Cardiac fibroblast (primary cell): ENCODE results near the gene PLEKHA4.
"Not testable (repeated sequence)": the region's sequence is repeated elsewhere in the genome, so short reads cannot be mapped to it uniquely, and the experiment has no call there.

ENCODE experiments used
- DNase-seq, 2 donors: peaks; one replicate each; pipeline versions ENCODE4 v3.0.0 to v3.0.0-alpha.2; 2010; ENCODE audit warnings: low read depth in 2 of 2
- H3K4me3 ChIP-seq, 2 donors: replicated peaks in 1 of 2; 1 replicate in 1 of 2; 2 replicates in 1 of 2; pipeline ENCODE4 v1.5.1; 2011; ENCODE audit warnings: low read depth in 2 of 2, low read length in 2 of 2, mild to moderate bottlenecking in 2 of 2, moderate library complexity in 1 of 2
- TF ChIP-seq, protein P1 (sequence below): IDR thresholded peaks from one replicate; pipeline ENCODE4 v1.5.1; 2011; ENCODE audit warnings: low read depth, mild to moderate bottlenecking, low read length, inconsistent platforms

The PLEKHA4 gene

DNA sequence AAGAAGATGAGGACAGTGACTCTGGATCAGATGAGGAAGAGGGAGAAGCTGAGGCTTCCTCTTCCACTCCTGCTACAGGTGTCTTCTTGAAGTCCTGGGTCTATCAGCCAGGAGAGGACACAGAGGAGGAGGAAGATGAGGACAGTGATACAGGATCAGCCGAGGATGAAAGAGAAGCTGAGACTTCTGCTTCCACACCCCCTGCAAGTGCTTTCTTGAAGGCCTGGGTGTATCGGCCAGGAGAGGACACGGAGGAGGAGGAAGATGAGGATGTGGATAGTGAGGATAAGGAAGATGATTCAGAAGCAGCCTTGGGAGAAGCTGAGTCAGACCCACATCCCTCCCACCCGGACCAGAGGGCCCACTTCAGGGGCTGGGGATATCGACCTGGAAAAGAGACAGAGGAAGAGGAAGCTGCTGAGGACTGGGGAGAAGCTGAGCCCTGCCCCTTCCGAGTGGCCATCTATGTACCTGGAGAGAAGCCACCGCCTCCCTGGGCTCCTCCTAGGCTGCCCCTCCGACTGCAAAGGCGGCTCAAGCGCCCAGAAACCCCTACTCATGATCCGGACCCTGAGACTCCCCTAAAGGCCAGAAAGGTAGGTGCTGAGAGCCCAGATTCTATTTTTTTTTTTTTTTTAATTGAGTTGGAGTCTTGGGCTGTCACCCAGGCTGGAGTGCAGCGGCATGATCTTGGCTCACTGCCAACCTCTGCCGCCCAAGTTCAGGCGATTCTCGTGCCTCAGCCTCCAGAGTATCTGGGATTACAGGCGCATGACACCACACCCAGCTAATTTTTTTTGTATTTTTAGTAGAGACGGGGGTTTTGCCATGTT lies 6.1 kb upstream of the PLEKHA4 start:
- H3K4me3 ChIP-seq, result peak overlapping the region; percentile 99 to 100
- DNase-seq, result peak; percentile 47 to 79
- TF ChIP-seq, protein P1, sequence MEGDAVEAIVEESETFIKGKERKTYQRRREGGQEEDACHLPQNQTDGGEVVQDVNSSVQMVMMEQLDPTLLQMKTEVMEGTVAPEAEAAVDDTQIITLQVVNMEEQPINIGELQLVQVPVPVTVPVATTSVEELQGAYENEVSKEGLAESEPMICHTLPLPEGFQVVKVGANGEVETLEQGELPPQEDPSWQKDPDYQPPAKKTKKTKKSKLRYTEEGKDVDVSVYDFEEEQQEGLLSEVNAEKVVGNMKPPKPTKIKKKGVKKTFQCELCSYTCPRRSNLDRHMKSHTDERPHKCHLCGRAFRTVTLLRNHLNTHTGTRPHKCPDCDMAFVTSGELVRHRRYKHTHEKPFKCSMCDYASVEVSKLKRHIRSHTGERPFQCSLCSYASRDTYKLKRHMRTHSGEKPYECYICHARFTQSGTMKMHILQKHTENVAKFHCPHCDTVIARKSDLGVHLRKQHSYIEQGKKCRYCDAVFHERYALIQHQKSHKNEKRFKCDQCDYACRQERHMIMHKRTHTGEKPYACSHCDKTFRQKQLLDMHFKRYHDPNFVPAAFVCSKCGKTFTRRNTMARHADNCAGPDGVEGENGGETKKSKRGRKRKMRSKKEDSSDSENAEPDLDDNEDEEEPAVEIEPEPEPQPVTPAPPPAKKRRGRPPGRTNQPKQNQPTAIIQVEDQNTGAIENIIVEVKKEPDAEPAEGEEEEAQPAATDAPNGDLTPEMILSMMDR, result no peak

DNA sequence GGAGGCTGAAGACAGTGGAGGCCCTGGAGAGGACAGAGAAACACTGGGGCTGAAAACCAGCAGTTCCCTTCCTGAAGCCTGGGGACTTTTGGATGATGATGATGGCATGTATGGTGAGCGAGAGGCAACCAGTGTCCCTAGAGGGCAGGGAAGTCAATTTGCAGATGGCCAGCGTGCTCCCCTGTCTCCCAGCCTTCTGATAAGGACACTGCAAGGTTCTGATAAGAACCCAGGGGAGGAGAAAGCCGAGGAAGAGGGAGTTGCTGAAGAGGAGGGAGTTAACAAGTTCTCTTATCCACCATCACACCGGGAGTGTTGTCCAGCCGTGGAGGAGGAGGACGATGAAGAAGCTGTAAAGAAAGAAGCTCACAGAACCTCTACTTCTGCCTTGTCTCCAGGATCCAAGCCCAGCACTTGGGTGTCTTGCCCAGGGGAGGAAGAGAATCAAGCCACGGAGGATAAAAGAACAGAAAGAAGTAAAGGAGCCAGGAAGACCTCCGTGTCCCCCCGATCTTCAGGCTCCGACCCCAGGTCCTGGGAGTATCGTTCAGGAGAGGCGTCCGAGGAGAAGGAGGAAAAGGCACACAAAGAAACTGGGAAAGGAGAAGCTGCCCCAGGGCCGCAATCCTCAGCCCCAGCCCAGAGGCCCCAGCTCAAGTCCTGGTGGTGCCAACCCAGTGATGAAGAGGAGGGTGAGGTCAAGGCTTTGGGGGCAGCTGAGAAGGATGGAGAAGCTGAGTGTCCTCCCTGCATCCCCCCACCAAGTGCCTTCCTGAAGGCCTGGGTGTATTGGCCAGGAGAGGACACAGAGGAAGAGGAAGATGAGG lies 5.3 kb upstream of the PLEKHA4 start:
- peak overlapping the region; percentile 99 to 100 for H3K4me3 ChIP-seq
- TF ChIP-seq, protein P1, result no peak
- DNase-seq, result peak in 1 of 2 donors; percentile 55

DNA sequence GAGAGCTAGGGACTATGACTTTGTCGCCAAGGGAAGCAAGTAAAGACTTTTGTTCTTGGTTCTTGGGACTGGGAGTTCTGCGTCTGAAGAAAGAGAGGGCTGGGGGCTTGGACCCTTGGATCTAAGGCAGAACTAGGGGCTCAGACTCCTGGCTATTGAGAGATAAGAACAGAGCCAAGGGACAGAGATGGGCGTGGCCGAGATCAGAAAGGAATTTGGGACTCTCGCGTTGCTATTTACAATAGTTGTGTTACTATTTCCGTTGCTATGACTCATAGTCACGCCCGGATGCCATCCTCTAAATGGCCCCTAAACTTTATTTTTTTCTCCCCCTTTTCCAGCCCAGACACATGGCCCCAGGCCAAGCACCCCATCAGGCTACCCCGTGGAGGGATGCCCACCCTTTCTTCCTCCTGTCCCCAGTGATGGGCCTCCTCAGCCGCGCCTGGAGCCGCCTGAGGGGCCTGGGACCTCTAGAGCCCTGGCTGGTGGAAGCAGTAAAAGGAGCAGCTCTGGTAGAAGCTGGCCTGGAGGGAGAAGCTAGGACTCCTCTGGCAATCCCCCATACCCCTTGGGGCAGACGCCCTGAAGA lies 4.6 kb upstream of the PLEKHA4 start:
- H3K4me3 ChIP-seq, result peak overlapping the region; percentile 99 to 100
- peak; percentile 97 to 98 for DNase-seq
- TF ChIP-seq, protein P1, result no peak

DNA sequence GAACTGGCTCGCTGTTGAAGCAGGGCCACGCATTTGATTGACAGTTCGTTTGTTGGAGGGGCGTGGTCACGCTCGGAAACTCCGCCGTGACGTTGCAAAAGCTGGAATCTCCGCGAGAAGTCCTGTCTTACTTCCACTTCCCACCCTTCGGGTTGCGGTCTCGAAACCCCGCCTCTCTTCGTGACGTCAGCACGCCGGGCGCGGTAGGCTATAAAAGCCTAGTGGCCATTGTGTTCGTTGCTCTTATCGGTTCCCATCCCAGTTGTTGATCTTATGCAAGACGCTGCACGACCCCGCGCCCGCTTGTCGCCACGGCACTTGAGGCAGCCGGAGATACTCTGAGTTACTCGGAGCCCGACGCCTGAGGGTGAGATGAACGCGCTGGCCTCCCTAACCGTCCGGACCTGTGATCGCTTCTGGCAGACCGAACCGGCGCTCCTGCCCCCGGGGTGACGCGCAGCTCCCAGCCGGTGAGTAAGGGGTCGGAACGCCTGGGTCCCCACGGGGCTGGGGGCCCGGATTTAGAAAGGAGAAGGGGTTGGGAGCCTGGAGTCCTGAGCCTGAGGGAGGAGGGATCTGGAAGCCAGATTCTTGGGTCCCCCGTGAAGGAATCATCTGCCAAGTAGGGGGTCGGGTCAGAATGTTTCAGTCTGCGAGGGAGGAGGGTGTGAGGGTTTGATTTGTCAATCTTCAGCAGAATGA lies 3.9 kb upstream of the PLEKHA4 start, which contains the start of gene PPP1R15A:
Gene PPP1R15A (plus strand): TSS at position 240 of the 702 bp plus-strand sequence. CDS start 813 bp downstream, outside the sequence.
- TF ChIP-seq, protein P1, result no peak
- H3K4me3 ChIP-seq, result peak within 1 kb of the TSS; percentile 99 to 100
- peak; percentile 99 for DNase-seq

DNA sequence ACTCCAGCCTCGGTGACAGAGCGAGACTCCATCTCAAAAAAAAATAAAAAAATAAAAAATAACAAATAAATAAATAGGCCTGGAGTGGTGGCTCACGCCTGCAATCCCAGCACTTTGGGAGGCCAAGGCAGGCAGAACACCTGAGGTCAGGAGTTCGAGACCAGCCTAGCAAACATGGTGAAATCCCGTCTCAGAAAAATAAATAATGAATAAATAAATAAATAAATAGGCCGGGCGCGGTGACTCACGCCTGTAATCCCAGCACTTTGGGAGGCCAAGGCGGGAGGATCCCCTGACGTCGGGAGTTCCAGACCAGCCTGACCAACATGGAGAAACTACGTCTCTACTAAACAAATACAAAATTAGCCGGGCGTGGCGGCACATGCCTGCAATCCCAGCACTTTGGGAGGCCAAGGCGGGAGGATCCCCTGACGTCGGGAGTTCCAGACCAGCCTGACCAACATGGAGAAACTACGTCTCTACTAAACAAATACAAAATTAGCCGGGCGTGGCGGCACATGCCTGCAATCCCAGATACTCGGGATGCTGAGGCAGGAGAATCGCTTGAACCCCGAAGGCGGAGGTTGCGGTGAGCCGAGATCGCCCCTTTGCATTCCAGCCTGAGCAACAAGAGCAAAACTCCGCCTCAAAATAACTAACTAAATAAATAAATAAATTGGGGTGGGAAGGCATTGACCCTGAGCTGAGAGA lies 3.2 kb upstream of the PLEKHA4 start:
- peak overlapping the region in 1 of 2 donors; percentile 3 for H3K4me3 ChIP-seq
- DNase-seq, result not testable (repeated sequence)

DNA sequence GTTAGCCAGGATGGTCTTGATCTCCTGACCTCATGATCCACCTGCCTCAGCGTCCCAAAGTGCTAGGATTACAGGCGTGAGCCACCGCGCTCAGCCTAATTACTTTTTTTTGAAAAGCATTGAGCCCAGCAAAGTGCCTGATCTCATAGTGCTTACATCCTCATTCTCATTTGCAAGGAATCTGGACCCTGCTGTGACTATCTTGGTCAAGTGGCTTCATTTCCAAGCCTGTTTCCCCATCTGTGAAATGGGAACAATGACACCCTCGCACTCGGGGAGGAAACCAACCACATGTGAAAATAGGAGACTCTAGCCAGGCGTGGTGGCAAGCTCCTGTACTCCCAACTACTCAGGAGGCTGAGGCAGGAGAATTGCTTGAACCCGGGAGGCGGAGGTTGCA lies 1.6 kb upstream of the PLEKHA4 start:
- no peak overlapping the region for H3K4me3 ChIP-seq
- DNase-seq, result no peak
- TF ChIP-seq, protein P1, result no peak
